Measurements from ENCODE around the gene SEC14L3.
"Not testable (repeated sequence)": the region's sequence is repeated elsewhere in the genome, so short reads cannot be mapped to it uniquely, and the experiment has no call there.

The SEC14L3 gene

DNA sequence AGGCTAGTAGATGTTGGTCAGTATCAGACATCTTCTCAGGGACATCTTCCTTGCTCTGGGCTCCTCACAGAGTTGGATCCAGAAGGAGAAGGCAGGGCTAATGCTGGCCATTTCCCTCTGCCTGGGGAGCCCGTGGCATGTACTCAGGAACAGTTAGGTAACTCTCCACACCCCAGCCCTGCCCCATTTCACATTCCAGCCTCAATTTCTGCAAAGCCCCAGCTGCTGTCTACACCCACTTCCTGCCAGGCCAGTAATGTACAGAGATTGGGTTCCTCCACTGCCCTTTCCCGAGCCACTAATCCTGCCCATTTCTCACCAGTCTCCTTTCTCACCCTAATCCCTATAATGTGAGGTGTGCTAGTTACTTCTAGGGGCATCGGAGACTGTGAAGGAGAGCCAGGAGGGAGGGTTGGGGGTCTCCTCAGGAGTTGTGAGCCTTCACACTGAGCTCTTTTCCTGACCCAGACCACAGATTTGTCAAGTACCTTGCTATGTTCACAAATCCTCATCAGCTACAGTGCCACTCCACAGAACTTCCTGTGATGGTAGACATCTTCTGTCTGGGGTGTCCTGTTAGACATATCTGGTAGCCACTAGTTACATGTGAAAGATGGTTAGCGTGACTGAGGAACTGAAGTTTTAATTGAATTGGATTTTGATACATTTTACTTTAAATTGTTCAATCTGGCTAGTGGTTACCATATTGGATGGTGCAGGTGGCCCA, 1.3 kb upstream of the SEC14L3 start:
- H3K27ac Mint-ChIP-seq = no peak overlapping the region
- no peak for ATAC-seq (ENCODE audit: low read depth)

DNA sequence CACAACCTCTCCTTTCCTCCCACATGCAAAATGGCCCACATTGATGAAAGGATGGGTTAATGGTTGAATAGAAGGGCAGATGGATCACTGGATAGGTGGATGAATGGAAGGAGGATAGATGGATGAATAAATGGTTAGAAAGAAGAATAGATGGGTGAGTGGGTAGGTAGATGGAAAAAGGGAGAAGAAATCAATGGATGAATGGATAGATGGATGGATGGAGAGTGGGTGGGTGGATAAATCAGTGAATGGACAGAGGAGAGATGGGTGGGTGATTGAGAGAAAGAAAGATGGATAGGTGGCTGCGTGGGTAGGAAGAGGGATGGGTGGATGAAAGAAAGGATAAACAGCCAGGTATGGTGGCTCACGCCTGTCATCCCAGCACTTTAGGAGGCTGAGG, 1.2 kb downstream of the SEC14L3 start:
- Mint-ChIP-seq H3K36me3 (peaks cover 1% of the 10 kb centered on the region), H3K9me3 (peaks cover 1% of the 10 kb centered on the region), H3K4me3 (no peak overlapping the region), H3K27ac (no peak overlapping the region), H3K27me3 (peaks cover 22% of the 10 kb centered on the region), H3K4me1 (no peaks in the 10 kb centered on the region)
- ATAC-seq (ENCODE audit: low read depth) (no peak), DNase-seq (ENCODE audit: low spot score in 2 of 2) (no peak)

More for the DNA sequence above, 1.3 kb upstream of the SEC14L3 start:
- H3K4me1 Mint-ChIP-seq = no peaks in the 10 kb centered on the region
- H3K36me3 Mint-ChIP-seq = no peaks in the 10 kb centered on the region
- no peak for DNase-seq (ENCODE audit: low spot score in 2 of 2)
- H3K9me3 Mint-ChIP-seq = no peaks in the 10 kb centered on the region
- H3K4me3 Mint-ChIP-seq = no peak overlapping the region
- H3K27me3 Mint-ChIP-seq = peaks cover 24% of the 10 kb centered on the region

DNA sequence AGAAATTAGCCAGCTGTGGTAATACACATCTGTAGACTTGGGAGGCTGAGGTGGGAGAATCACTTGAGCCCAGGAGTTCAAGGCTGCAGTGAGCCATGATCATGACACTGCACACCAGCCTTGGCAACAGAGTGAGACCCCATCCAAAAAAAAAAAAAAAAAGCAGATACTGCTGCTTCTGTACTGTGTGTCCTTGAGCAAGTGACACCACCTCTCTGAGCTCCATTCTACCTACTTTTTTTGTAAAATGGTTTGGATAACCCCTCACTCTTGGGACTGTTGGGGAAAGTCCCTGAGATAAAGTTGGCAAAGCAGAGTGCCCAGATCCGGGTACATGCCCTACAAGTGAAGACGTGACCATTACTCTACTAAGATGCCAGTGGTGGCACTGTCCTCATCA, 2.7 kb downstream of the SEC14L3 start:
- Mint-ChIP-seq H3K4me1 (no peaks in the 10 kb centered on the region), H3K9me3 (peaks cover 7% of the 10 kb centered on the region), H3K27me3 (peaks cover 30% of the 10 kb centered on the region), H3K4me3 (no peak overlapping the region), H3K36me3 (peaks cover 3% of the 10 kb centered on the region), H3K27ac (no peak overlapping the region)
- ATAC-seq (ENCODE audit: low read depth) (no peak), DNase-seq (ENCODE audit: low spot score in 2 of 2) (no peak)

DNA sequence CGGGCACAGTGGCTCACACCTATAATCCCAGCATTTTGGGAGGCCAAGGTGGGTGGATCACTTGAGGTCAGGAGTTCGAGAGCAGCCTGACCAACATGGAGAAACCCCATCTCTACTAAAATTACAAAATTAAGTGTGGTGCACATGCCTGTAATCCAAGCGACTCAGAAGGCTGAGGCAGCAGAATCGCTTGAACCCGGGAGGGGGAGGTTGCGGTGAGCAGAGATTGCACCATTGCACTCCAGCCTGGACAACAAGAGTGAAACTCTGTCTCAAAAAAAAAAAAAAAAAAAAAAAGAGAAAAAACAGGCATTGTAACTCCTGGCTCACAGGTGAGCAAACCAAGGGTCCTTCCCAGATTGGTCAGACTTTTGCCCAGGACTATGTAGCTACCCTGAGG, 11.3 kb downstream of the SEC14L3 start:
- not testable (repeated sequence) for H3K27ac Mint-ChIP-seq; ATAC-seq (ENCODE audit: low read depth); DNase-seq (ENCODE audit: low spot score in 2 of 2); H3K4me3 Mint-ChIP-seq; H3K36me3 Mint-ChIP-seq; H3K4me1 Mint-ChIP-seq
- H3K27me3 Mint-ChIP-seq = peaks cover 25% of the 10 kb centered on the region
- peaks cover 10% of the 10 kb centered on the region for H3K9me3 Mint-ChIP-seq

DNA sequence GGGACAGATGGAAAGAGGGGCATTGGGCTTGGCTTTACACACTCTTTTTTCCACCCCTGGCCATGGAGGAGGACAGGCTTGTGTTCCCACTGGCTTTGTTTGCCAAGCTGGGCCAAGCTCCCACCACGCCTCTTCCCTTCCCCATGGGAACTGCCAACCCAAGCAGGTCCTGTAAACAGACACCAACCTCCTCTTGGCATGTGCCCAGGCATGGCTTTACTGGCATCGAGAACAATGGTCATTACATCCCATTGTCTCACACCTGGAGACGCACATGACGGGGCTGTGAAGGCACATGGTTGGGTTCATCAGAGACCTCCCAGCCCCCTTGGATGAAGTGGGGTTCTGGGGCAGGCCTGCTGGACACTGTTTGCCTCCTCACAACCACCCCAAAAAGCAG, 11.7 kb downstream of the SEC14L3 start:
- DNase-seq (ENCODE audit: low spot score in 2 of 2) (no peak), ATAC-seq (ENCODE audit: low read depth) (no peak)
- H3K27me3 Mint-ChIP-seq = peaks cover 22% of the 10 kb centered on the region
- peaks cover 8% of the 10 kb centered on the region for H3K9me3 Mint-ChIP-seq
- no peak overlapping the region for H3K27ac Mint-ChIP-seq
- no peak overlapping the region for H3K4me3 Mint-ChIP-seq
- H3K4me1 Mint-ChIP-seq = peaks cover 2% of the 10 kb centered on the region
- H3K36me3 Mint-ChIP-seq = no peaks in the 10 kb centered on the region

DNA sequence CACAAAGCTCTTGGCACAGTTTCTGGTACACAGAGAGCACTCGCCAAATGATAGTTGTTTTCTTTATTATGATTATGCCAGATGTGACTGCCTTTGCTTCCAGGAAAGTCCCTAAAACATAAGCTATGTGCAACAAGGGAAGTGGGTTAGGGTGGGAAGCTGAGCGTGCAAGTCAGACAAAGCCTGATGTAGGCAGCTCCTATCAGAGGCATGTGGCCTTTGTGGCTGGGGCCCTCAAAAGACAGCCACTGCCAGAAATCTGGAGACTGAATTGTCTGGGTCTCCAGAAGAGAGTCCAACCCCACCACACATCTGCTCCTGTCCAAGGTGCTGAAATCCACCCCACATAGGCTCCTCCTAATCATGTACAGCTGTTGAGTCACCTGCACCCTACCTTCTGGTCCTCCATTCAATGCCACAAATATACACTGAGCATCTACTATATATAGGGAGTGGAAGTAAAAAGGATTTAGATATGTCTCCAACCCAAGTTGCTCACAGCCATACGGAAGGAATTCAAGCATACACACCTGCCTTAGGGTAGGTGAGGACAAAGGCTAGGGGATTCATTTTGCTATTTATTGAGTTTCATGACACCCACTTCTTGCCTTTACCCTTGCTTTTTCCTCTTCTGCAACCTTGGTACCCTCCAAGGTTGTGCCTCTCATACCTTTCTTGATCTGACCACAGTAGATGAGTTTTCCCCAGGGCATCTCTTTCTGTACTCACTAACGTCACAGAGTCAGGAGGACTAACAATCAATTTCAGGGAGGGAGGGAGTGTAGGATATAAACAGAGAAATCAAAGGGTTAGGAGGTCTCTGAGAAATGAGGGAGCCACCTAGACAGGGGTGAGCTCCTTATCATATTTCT, 12.4 kb downstream of the SEC14L3 start:
- H3K9me3 Mint-ChIP-seq = peaks cover 5% of the 10 kb centered on the region
- peak; percentile 64 for ATAC-seq (ENCODE audit: low read depth)
- H3K27ac Mint-ChIP-seq = no peak overlapping the region

DNA sequence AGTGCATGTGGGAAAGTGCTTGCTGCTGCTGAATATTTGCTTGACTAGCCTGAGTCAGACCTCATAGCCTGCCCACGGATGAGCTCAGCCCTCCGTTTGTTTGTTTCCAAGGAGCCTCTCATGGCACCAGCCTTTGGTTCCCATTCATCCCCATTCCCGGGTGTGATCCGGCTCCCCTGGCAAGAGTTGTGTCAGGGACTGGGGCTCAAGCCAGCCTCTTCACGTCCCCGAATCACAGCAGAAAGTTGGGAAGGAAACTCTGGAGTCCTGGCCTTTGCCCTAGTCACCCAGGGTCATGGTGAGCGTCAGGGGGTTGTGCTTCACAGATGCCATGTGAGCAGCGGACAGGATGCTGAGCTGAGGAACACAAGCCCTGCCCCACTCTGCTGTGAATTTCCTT, 13.8 kb downstream of the SEC14L3 start:
- ATAC-seq (ENCODE audit: low read depth) = no peak
- no peak overlapping the region for H3K4me3 Mint-ChIP-seq
- peaks cover 2% of the 10 kb centered on the region for H3K4me1 Mint-ChIP-seq
- DNase-seq (ENCODE audit: low spot score in 2 of 2) = no peak
- peaks cover 5% of the 10 kb centered on the region for H3K9me3 Mint-ChIP-seq
- peaks cover 18% of the 10 kb centered on the region for H3K27me3 Mint-ChIP-seq
- H3K36me3 Mint-ChIP-seq = no peaks in the 10 kb centered on the region
- no peak overlapping the region for H3K27ac Mint-ChIP-seq

More for the DNA sequence above, 12.4 kb downstream of the SEC14L3 start:
- DNase-seq (ENCODE audit: low spot score in 2 of 2) = no peak
- Mint-ChIP-seq H3K4me3 (no peak overlapping the region), H3K27me3 (peaks cover 17% of the 10 kb centered on the region), H3K4me1 (peaks cover 2% of the 10 kb centered on the region), H3K36me3 (no peaks in the 10 kb centered on the region)

DNA sequence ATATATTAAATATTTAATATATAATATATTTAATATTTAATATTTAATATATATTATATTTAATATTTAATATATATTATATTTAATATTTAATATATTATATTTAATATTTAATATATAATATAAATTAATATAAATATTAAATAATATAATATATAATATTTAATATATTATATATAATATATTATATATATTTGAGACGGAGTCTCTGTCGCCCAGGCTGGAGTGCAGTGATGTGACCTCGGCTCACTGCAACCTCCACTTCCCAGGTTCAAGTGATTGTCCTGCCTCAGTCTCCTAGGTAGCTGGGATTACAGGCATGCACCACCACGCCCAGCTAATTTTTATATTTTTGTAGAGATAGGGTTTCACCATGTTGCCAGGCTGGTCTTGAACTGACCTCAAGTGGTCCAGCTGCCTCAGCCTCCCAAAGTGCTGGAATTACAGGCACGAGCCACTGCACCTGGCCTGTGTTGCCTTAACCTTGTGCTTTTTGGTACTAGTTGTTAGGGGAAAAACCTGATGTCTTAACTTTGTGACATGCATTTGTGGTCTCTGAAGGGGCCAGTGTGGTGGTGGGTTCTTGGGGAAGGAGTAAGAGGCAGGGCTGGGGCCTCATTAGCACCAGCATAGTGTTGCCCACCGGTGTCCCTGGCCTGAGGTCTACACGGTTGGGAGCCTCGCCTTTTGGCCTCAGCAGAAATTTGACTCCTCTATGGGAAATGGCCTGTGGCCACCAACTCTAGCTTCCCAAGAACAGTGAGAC, 16.6 kb downstream of the SEC14L3 start:
- ATAC-seq (ENCODE audit: low read depth) (no peak), DNase-seq (ENCODE audit: low spot score in 2 of 2) (no peak)
- Mint-ChIP-seq H3K4me1 (peaks cover 2% of the 10 kb centered on the region), H3K27me3 (peaks cover 26% of the 10 kb centered on the region), H3K27ac (no peak overlapping the region), H3K4me3 (no peak overlapping the region), H3K9me3 (peaks cover 5% of the 10 kb centered on the region), H3K36me3 (no peaks in the 10 kb centered on the region)

DNA sequence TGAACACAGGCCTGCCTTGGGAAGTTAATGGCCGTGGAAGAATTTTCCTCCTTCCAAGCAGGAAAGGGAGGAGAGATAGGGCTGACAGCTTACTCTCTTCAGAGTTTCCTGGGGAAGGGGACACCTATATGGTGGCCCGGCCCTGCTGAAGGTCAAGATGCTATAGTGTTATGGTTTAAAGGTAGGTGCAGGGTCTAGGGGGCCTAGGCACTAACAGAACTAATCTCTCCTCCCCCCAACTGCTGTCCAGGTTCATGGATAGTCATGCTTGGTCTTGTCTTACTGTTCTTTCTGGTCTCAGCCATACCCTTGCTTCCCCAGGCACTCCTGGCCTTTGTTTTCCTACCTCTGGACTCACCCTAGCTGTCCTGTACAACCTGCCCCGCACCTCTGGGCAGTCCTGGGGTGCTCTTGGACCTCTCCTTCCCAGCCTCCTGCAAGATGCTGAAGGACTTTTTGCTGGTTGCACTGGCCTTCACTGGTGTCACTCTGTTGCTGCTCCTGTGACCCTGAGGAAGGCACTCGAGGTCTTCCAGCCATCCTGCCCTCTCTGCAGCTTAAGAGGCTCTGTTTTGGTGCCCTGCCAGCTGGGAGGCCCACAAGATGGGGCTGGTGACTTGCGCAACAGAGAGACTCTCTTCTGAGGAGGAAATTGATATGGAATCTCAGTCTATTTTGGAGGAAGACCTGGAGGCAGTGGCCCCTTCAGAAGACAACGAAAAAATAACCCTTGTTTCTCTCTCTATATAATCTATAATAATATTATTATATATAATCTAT, 17.9 kb downstream of the SEC14L3 start:
- no peaks in the 10 kb centered on the region for H3K36me3 Mint-ChIP-seq
- no peak for DNase-seq (ENCODE audit: low spot score in 2 of 2)
- H3K4me1 Mint-ChIP-seq = no peaks in the 10 kb centered on the region
- H3K27me3 Mint-ChIP-seq = peaks cover 22% of the 10 kb centered on the region
- H3K9me3 Mint-ChIP-seq = peaks cover 5% of the 10 kb centered on the region
- H3K4me3 Mint-ChIP-seq = no peak overlapping the region
- H3K27ac Mint-ChIP-seq = no peak overlapping the region
- ATAC-seq (ENCODE audit: low read depth) = no peak

DNA sequence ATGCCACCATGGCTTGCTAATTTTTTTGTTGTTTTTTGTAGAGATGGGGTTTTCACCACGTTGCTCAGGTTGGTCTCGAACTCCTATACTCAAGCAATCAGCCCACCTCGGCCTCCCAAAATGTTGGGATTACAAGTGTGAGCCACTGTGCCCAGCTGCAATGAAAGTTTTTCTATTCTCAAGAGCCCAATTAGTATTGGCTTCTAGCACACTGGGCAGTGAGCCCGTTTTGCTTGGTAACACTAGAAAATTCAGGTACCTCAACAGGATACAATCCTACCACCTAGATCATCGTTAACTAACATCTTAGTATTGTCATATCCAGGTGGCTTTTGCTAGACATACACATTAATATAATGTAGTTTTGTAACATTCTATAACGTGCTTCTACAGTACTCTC, 19.0 kb downstream of the SEC14L3 start:
- Mint-ChIP-seq H3K36me3 (no peaks in the 10 kb centered on the region), H3K9me3 (peaks cover 5% of the 10 kb centered on the region), H3K27ac (no peak overlapping the region), H3K4me3 (no peak overlapping the region), H3K4me1 (no peaks in the 10 kb centered on the region), H3K27me3 (peaks cover 25% of the 10 kb centered on the region)
- DNase-seq (ENCODE audit: low spot score in 2 of 2) (no peak), ATAC-seq (ENCODE audit: low read depth) (no peak)

DNA sequence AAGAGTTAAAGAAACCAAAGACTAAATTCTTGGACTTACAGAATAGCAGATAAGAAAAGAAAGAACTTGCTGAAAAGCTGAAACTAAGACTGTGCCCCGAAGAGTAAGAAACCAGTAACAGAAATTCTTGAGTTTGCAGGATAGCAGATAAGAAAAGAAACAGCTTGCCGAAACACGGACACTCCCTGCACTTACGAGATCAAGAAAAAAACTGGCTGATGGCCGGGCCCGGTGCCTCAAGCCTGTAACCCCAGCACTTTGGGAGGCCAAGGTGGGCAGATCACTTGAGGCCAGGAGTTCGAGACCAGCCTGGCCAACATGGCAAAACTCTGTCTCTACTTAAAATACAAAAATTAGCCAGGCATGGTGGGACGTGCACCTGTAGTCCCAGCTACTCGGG, 20.3 kb downstream of the SEC14L3 start:
- H3K27me3 Mint-ChIP-seq = peaks cover 27% of the 10 kb centered on the region
- ATAC-seq (ENCODE audit: low read depth); H3K36me3 Mint-ChIP-seq; H3K4me1 Mint-ChIP-seq; H3K9me3 Mint-ChIP-seq; H3K27ac Mint-ChIP-seq; DNase-seq (ENCODE audit: low spot score in 2 of 2); H3K4me3 Mint-ChIP-seq: not testable (repeated sequence)

DNA sequence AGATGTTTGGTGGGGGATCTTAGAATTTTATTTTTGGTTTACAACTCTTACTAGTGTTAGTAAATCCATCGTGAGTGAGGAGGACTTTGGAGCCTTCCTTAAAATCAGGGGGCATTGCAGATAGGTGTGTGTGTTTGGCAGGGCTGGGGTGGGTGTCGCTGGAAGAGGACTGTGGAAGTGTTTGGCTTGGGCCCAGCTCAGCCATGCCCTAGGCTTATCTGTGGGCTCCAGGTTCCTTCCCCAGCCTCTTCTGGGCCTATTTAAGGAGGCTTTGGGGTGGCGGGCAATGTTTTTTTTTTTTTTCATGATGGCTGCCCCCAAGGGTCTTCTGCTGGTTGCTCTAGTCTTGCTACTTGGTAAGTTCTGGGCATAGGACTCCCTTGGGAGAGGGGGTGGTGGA, 24.2 kb downstream of the SEC14L3 start:
- no peak overlapping the region for H3K4me3 Mint-ChIP-seq
- peaks cover 4% of the 10 kb centered on the region for H3K9me3 Mint-ChIP-seq
- no peak overlapping the region for H3K27ac Mint-ChIP-seq
- DNase-seq (ENCODE audit: low spot score in 2 of 2) (no peak), ATAC-seq (ENCODE audit: low read depth) (no peak)
- H3K27me3 Mint-ChIP-seq = peaks cover 41% of the 10 kb centered on the region
- peaks cover 2% of the 10 kb centered on the region for H3K36me3 Mint-ChIP-seq
- peaks cover 4% of the 10 kb centered on the region for H3K4me1 Mint-ChIP-seq

DNA sequence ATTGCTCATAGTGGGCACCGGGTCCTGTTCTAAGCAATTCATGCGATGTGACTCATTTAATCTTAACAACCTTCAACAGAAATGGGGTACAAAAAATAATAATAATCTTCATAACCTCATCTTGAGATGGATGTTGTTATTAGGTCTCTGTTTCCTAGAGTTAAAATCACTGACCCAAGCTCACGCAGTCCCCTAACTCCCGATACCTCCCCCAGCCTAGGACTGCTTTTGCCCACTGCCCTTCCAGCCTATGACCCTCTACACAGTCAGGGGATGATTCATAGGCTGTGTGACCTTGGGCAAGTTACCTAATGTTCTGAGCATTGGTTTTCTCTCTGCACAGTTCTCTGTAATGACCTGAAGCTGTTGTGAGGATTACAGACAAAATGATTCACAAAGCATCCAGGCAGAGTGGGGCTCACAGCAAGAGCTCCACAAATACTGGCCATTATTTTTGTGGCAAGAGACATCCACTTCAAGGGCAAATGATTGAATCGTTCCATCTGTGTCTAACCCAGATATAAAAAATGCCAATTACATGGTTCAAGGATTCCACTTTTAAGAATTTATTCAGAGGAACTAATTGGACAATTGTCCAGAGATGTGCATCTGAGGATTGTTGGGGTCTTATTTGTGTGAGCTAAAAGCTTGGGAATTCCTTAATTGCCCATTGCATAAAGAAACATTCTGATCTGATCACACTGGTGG, 26.2 kb downstream of the SEC14L3 start:
- Mint-ChIP-seq H3K36me3 (peaks cover 2% of the 10 kb centered on the region), H3K4me1 (peaks cover 6% of the 10 kb centered on the region), H3K4me3 (no peak overlapping the region), H3K9me3 (peaks cover 4% of the 10 kb centered on the region), H3K27ac (no peak overlapping the region), H3K27me3 (peaks cover 35% of the 10 kb centered on the region)
- no peak for ATAC-seq (ENCODE audit: low read depth)
- no peak for DNase-seq (ENCODE audit: low spot score in 2 of 2)

Data from memory B cell (primary cell).